GM18873 (cell line): Measurements from ENCODE around the gene KCNE4.
"Not testable (repeated sequence)": the region's sequence is repeated elsewhere in the genome, so short reads cannot be mapped to it uniquely, and the experiment has no call there.

Source experiments
- ATAC-seq: cut with Tn5 transposase; IDR thresholded peaks from one replicate; pipeline ENCODE4 v1.9.1; 2021; ENCODE audit warnings: mild to moderate bottlenecking, moderate library complexity, moderate number of reproducible peaks; ENCODE audit not compliant: unreplicated experiment, low FRiP score

Gene KCNE4

GRCh38 chr2:223055836-223056235 is 3.8 kb downstream of the KCNE4 start:
- no peak for ATAC-seq

- no peak for ATAC-seq
Observed at GRCh38 chr2:223056701-223057418, 4.9 kb downstream of the KCNE4 start.

GRCh38 chr2:223057569-223057968 is 5.6 kb downstream of the KCNE4 start:
- no peak for ATAC-seq

- ATAC-seq = no peak
Observed at GRCh38 chr2:223058952-223059716, 7.1 kb downstream of the KCNE4 start.

- no peak for ATAC-seq
Observed at GRCh38 chr2:223060201-223060825, 8.3 kb downstream of the KCNE4 start.

- ATAC-seq = no peak
Observed at GRCh38 chr2:223062396-223062795, 10.4 kb downstream of the KCNE4 start.

- no peak for ATAC-seq
Observed at GRCh38 chr2:223065107-223065506, 13.1 kb downstream of the KCNE4 start.

GRCh38 chr2:223066721-223067120 is 14.7 kb downstream of the KCNE4 start:
- ATAC-seq = no peak

GRCh38 chr2:223068071-223068470 is 16.1 kb downstream of the KCNE4 start:
- ATAC-seq = no peak

GRCh38 chr2:223069465-223069864 is 17.5 kb downstream of the KCNE4 start:
- ATAC-seq = no peak

GRCh38 chr2:223069988-223070387 is 18.0 kb downstream of the KCNE4 start:
- no peak for ATAC-seq

- ATAC-seq = no peak
Observed at GRCh38 chr2:223071139-223071538, 19.1 kb downstream of the KCNE4 start.

GRCh38 chr2:223072826-223073225 is 20.8 kb downstream of the KCNE4 start:
- ATAC-seq = no peak

- peak; percentile 78 for ATAC-seq
Observed at GRCh38 chr2:223075301-223076270, 23.6 kb downstream of the KCNE4 start.

- no peak for ATAC-seq
Observed at GRCh38 chr2:223076573-223076972, 24.6 kb downstream of the KCNE4 start.

GRCh38 chr2:223078482-223078881 is 26.5 kb downstream of the KCNE4 start:
- no peak for ATAC-seq

GRCh38 chr2:223079378-223079777 is 27.4 kb downstream of the KCNE4 start:
- no peak for ATAC-seq

- no peak for ATAC-seq
Observed at GRCh38 chr2:223079925-223080324, 27.9 kb downstream of the KCNE4 start.

GRCh38 chr2:223080790-223081360 is 28.9 kb downstream of the KCNE4 start:
- not testable (repeated sequence) for ATAC-seq

- ATAC-seq = no peak
Observed at GRCh38 chr2:223081789-223082188, 29.8 kb downstream of the KCNE4 start.
